OCI-LY3 (cell line): ENCODE measurements around the gene TMEM144.

Experiments used
- H2AFZ ChIP-seq: fragments of 200-600, 300-600 bp; shearing (Covaris generic); 2 replicates; pipeline ENCODE4 v1.6.0; 2014; ENCODE audit warnings: antibody characterized with exemption, low read depth, low read length
- H3K27ac ChIP-seq: fragments of 200-600, 300-600 bp; sonication (generic); 2 replicates; pipeline ENCODE4 v1.5.1; 2014; ENCODE audit warnings: mild to moderate bottlenecking, low read length, moderate library complexity, mixed read lengths
- H3K27me3 ChIP-seq: fragments of 200-600, 300-600 bp; sonication (generic); 2 replicates; pipeline ENCODE4 v1.6.1; 2014; ENCODE audit warnings: low read depth, low read length, mixed read lengths
- H3K36me3 ChIP-seq: fragments of 200-600, 300-600 bp; sonication (generic); replicated peaks from 2 replicates; pipeline ENCODE3; 2014; ENCODE audit warnings: low read depth, low read length, mixed read lengths
- H3K4me1 ChIP-seq: fragments of 300-600, 200-600 bp; sonication (generic); 2 replicates; pipeline ENCODE4 v1.6.1; 2014; ENCODE audit warnings: low read length, mixed read lengths
- H3K4me2 ChIP-seq: fragments of 200-600, 300-600 bp; sonication (generic); 2 replicates; pipeline ENCODE4 v1.6.1; 2014; ENCODE audit warnings: low read length, mixed read lengths
- H3K4me3 ChIP-seq: fragments of 300-600, 200-600 bp; sonication (generic); 2 replicates; pipeline ENCODE4 v1.5.1; 2014; ENCODE audit warnings: antibody characterized with exemption, mild to moderate bottlenecking, low read length, moderate library complexity
- H3K79me2 ChIP-seq: fragments of 300-600, 200-600 bp; shearing (Covaris generic); 2 replicates; pipeline ENCODE4 v1.6.1; 2014; ENCODE audit warnings: mild to moderate bottlenecking, low read length, mixed read lengths
- H3K9ac ChIP-seq: fragments of 300-600, 200-600 bp; shearing (Covaris generic); 2 replicates; pipeline ENCODE4 v1.6.0; 2014; ENCODE audit warnings: mild to moderate bottlenecking, low read length, moderate library complexity
- H3K9me3 ChIP-seq: fragments of 200-600, 300-600 bp; shearing (Covaris generic); 2 replicates; pipeline ENCODE4 v1.6.1; 2014; ENCODE audit warnings: low read length, mixed read lengths; ENCODE audit not compliant: insufficient read depth
- H4K20me1 ChIP-seq: fragments of 200-600, 300-600 bp; sonication (generic); 2 replicates; pipeline ENCODE4 v1.6.1; 2016; ENCODE audit warnings: low read length, mixed read lengths; ENCODE audit not compliant: insufficient read depth
- CTCF ChIP-seq: fragments of 200-600, 300-600 bp; sonication (generic); IDR thresholded peaks from 2 replicates; pipeline ENCODE4 v1.5.1; 2014; ENCODE audit warnings: antibody characterized with exemption, low read length, low read depth
- EZH2phosphoT487 ChIP-seq: fragments of 200-600 bp; shearing (Covaris generic); IDR thresholded peaks from 2 replicates; pipeline ENCODE4 v1.6.1; 2018; ENCODE audit warnings: antibody characterized with exemption, mixed run types, low read depth

Gene TMEM144

DNA sequence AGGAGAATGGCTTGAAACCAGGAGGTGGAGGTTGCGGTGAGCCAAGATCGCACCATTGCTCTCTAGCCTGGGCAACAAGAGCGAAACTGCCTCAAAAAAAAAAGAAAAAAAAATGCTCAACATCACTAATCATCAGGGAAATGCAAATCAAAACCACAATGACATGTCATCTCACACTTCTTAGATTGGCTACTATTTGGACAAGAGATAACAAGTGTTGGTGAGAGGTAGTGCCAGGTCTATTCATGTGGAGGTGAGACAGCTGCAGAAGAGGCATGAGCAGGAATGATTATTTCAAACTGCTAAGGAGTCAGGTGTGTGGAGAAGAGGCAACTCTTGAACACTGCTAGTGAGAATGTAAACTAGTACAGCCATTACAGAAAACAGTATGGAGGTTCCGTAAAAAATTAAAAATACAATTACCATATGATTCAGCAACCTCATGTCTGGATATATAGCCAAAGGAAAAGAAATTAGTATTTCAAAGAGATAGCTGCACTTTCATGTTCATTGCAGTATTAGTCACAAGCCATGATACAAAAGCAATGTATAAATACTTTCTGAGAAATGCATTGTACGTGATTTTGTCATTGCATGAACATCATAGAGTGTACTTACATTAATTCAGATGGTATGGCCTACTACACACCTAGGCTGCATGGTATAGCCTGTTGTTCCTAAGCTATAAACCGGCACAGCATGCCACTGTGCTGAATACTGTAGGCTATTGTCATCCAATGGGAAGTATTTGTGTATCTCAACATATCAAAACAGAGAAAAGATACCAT, 75.3 kb downstream of the TMEM144 start:
- no peaks in the 10 kb centered on the region for H3K79me2 ChIP-seq
- TF ChIP-seq EZH2phosphoT487 (no peak), CTCF (no peak)
- no peak overlapping the region for H3K4me3 ChIP-seq

GRCh38 chr4:158290912-158291311, 80.6 kb downstream of the TMEM144 start:
- no peaks in the 10 kb centered on the region for H3K79me2 ChIP-seq
- no peak overlapping the region for H3K9ac ChIP-seq
- no peaks in the 10 kb centered on the region for H3K27me3 ChIP-seq
- no peak overlapping the region for H2AFZ ChIP-seq
- H3K36me3 ChIP-seq, result no peaks in the 10 kb centered on the region
- no peaks in the 10 kb centered on the region for H3K4me1 ChIP-seq
- H3K4me3 ChIP-seq, result no peak overlapping the region
- no peak for TF ChIP-seq CTCF
- H3K4me2 ChIP-seq, result no peak overlapping the region
- H3K27ac ChIP-seq, result no peak overlapping the region
- no peaks in the 10 kb centered on the region for H4K20me1 ChIP-seq
- H3K9me3 ChIP-seq, result peaks cover 4% of the 10 kb centered on the region; the same call in 1 of the 2 replicates

More for the DNA sequence above, 75.3 kb downstream of the TMEM144 start:
- Histone ChIP-seq H3K4me2 (no peak overlapping the region), H3K36me3 (no peaks in the 10 kb centered on the region), H3K27ac (no peak overlapping the region), H3K27me3 (no peaks in the 10 kb centered on the region), H2AFZ (no peak overlapping the region), H3K4me1 (no peaks in the 10 kb centered on the region), H3K9ac (no peak overlapping the region), H4K20me1 (no peaks in the 10 kb centered on the region), H3K9me3 (no peaks in the 10 kb centered on the region)

DNA sequence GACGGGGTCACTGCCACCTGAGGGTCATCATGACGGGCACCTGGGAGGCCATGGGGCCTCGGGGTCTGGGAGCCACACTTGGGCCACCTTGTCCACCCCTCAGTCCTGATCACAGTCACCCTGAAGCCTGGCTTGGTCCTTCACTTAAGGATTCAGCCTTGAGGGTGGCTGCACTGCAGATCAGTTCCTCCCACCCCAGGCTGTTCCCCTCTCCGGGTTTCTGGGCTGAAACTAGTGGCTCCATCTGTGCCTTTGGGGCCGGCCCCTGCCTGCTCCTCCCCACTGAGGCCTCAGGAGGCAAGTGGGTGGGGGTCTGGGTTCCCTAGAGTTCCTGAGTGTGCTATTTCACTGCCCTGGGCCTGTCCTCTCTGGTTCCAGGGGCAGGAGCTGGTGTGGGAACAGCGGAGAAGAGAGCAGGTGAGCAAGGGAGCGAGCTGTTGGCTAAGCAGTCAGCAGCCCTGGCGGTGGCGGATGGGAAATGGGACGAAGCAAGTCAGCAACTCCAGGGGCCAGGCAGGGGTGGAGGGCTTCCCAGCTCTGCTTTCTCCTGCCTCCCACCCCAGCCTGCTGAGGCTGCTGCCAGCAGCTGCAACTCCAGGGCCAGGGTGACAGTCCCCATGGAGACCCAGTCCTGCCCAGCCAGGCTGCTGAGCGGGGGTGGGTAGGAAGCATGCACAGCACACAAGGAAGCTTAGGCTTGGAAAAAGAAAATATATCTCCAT, 81.2 kb downstream of the TMEM144 start:
- Histone ChIP-seq H3K36me3 (no peaks in the 10 kb centered on the region), H3K4me2 (no peak overlapping the region), H2AFZ (no peak overlapping the region), H3K27ac (no peak overlapping the region), H3K79me2 (no peaks in the 10 kb centered on the region), H3K4me1 (no peaks in the 10 kb centered on the region), H4K20me1 (no peaks in the 10 kb centered on the region), H3K9ac (no peak overlapping the region), H3K4me3 (no peak overlapping the region), H3K27me3 (no peaks in the 10 kb centered on the region), H3K9me3 (peaks cover 4% of the 10 kb centered on the region)
- TF ChIP-seq EZH2phosphoT487 (no peak), CTCF (no peak)

GRCh38 chr4:158292156-158292555, 81.9 kb downstream of the TMEM144 start:
- no peak overlapping the region for H3K4me2 ChIP-seq
- H3K79me2 ChIP-seq, result no peaks in the 10 kb centered on the region
- no peaks in the 10 kb centered on the region for H3K27me3 ChIP-seq
- H3K27ac ChIP-seq, result no peak overlapping the region
- H4K20me1 ChIP-seq, result no peaks in the 10 kb centered on the region
- no peaks in the 10 kb centered on the region for H3K36me3 ChIP-seq
- TF ChIP-seq EZH2phosphoT487, result no peak
- TF ChIP-seq CTCF, result no peak
- no peak overlapping the region for H3K9ac ChIP-seq
- peaks cover 4% of the 10 kb centered on the region for H3K9me3 ChIP-seq
- no peak overlapping the region for H3K4me3 ChIP-seq
- H2AFZ ChIP-seq, result no peak overlapping the region
- H3K4me1 ChIP-seq, result no peaks in the 10 kb centered on the region
